ENCODE results near the gene PRR20G. TPM values are rescaled to one million over a fixed set of nuclear protein-coding genes. Genes with fewer than 3 reads are reported as not detected.

Gene PRR20G
- total and polyA plus RNA-seq, 3 donors from 2014 or later, result 9.1 to 12.8 (median 10.5) TPM

GRCh38 chr3:127328421-127328820 is 40.6 kb upstream of the PRR20G start:
- no peak overlapping the region for H3K27ac ChIP-seq

GRCh38 chr3:127326341-127326740 is 38.5 kb upstream of the PRR20G start:
- Histone ChIP-seq H3K4me1 (no peaks in the 10 kb centered on the region), H3K27ac (no peak overlapping the region), H3K27me3 (no peaks in the 10 kb centered on the region), H3K36me3 (ENCODE audit: low read depth, missing control alignments) (no peaks in the 10 kb centered on the region), H3K9me3 (no peaks in the 10 kb centered on the region), H3K4me3 (no peak overlapping the region)
- intact Hi-C loops (cut with DNase I; ENCODE audit: low total_unique reads), result no loop called here
- no peak for TF ChIP-seq POLR2A (IDR thresholded peaks at IDR 0.05)
- TF ChIP-seq, protein P1, sequence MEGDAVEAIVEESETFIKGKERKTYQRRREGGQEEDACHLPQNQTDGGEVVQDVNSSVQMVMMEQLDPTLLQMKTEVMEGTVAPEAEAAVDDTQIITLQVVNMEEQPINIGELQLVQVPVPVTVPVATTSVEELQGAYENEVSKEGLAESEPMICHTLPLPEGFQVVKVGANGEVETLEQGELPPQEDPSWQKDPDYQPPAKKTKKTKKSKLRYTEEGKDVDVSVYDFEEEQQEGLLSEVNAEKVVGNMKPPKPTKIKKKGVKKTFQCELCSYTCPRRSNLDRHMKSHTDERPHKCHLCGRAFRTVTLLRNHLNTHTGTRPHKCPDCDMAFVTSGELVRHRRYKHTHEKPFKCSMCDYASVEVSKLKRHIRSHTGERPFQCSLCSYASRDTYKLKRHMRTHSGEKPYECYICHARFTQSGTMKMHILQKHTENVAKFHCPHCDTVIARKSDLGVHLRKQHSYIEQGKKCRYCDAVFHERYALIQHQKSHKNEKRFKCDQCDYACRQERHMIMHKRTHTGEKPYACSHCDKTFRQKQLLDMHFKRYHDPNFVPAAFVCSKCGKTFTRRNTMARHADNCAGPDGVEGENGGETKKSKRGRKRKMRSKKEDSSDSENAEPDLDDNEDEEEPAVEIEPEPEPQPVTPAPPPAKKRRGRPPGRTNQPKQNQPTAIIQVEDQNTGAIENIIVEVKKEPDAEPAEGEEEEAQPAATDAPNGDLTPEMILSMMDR (IDR thresholded peaks at IDR 0.05), result no peak
- DNase-seq, result no peak

More at GRCh38 chr3:127328421-127328820, 40.6 kb upstream of the PRR20G start:
- Histone ChIP-seq H3K9me3 (no peaks in the 10 kb centered on the region), H3K4me1 (no peaks in the 10 kb centered on the region), H3K4me3 (no peak overlapping the region), H3K27me3 (no peaks in the 10 kb centered on the region), H3K36me3 (ENCODE audit: low read depth, missing control alignments) (no peaks in the 10 kb centered on the region)
- DNase-seq, result no peak
- intact Hi-C loops (cut with DNase I; ENCODE audit: low total_unique reads), result no loop called here
- TF ChIP-seq POLR2A (IDR thresholded peaks at IDR 0.05), result no peak
- TF ChIP-seq, protein P1 (IDR thresholded peaks at IDR 0.05), result no peak

- TF ChIP-seq, protein P1 (IDR thresholded peaks at IDR 0.05), result no peak
- no peak for TF ChIP-seq POLR2A (IDR thresholded peaks at IDR 0.05)
- DNase-seq, result no peak
- intact Hi-C loops (cut with DNase I; ENCODE audit: low total_unique reads), result no loop called here
- no peaks in the 10 kb centered on the region for H3K27me3 ChIP-seq
- H3K4me1 ChIP-seq, result no peaks in the 10 kb centered on the region
- no peaks in the 10 kb centered on the region for H3K9me3 ChIP-seq
- WGBS, 2 donors, result 100% methylated on average over 1 of the region's 1 CpG
- no peak overlapping the region for H3K27ac ChIP-seq
- no peak overlapping the region for H3K4me3 ChIP-seq
- no peaks in the 10 kb centered on the region for H3K36me3 ChIP-seq (ENCODE audit: low read depth, missing control alignments)
Measured at GRCh38 chr3:127325629-127325961, 37.7 kb upstream of the PRR20G start.

DNA sequence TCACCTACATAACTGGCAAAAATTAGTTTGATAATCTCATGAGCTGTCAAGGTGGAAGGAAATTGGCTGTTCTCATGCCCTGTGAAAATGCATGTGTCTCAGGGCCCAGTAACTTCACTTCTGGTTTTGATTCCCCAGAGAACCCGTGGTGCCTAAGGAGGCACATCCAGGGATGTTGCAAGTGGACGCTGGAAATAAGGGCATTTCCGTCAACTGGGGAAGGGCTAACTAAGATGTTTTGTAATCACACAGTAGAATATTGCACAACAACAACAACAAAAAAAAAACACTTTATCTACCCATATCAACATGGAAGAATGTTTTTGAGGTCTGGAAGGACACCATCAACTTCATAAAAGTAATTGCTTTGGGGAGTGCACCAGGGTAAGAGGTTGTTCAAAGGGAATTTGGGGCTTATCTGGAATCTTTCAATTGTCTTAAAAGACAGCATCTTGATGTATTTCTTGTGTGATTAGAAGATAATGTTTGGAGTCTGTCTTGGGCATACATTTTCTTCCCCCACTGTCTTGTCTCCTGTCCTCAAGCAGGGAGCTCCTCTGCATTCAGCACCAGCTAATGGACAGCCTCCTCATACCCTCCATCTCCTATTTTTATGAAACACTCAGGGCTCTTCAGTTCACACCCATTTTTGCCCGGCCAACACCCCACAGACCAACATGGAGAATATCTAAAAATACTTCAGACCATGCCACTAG is 37.2 kb upstream of the PRR20G start:
- H3K4me1 ChIP-seq, result no peaks in the 10 kb centered on the region
- no peak overlapping the region for H3K27ac ChIP-seq
- TF ChIP-seq, protein P1 (IDR thresholded peaks at IDR 0.05), result no peak
- TF ChIP-seq POLR2A (IDR thresholded peaks at IDR 0.05), result no peak
- DNase-seq, result no peak
- no peaks in the 10 kb centered on the region for H3K36me3 ChIP-seq (ENCODE audit: low read depth, missing control alignments)
- H3K9me3 ChIP-seq, result no peaks in the 10 kb centered on the region
- no peaks in the 10 kb centered on the region for H3K27me3 ChIP-seq
- no peak overlapping the region for H3K4me3 ChIP-seq
- intact Hi-C loops (cut with DNase I; ENCODE audit: low total_unique reads), result no loop called here
- 68 to 84% methylated on average over 4 of the region's 4 CpGs for WGBS, 2 donors

DNA sequence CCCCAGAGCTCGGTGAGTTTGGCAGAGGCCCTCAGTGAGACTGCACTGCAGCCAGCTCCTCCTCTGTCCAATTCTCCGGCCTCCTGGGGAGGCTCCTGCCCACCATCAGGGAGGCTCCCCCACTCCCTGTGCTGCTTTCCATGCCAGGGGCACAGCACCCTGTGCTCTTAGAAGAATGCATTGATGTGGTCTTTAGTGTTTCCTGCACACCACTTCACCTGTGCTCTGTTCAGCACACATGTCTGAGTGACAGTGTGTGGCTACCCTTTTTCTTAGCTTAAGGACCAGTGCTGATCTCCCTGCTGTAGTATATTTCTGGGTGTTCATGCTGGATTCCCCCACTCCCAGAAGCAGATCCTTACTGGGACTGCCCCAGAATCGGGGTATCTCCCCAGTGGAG is 36.2 kb upstream of the PRR20G start:
- no peaks in the 10 kb centered on the region for H3K27me3 ChIP-seq
- intact Hi-C loops (cut with DNase I; ENCODE audit: low total_unique reads), result no loop called here
- H3K4me1 ChIP-seq, result no peaks in the 10 kb centered on the region
- no peaks in the 10 kb centered on the region for H3K36me3 ChIP-seq (ENCODE audit: low read depth, missing control alignments)
- TF ChIP-seq, protein P1 (IDR thresholded peaks at IDR 0.05), result no peak
- TF ChIP-seq POLR2A (IDR thresholded peaks at IDR 0.05), result no peak
- H3K9me3 ChIP-seq, result no peaks in the 10 kb centered on the region
- no peak overlapping the region for H3K4me3 ChIP-seq
- WGBS, 2 donors, result 79 to 94% methylated on average over 2 to 3 of the region's 3 CpGs
- DNase-seq, result no peak
- no peak overlapping the region for H3K27ac ChIP-seq
